ENCODE data around the gene CLINT1.
"Not testable (repeated sequence)": the region's sequence is repeated elsewhere in the genome, so short reads cannot be mapped to it uniquely, and the experiment has no call there.

Gene CLINT1

GRCh38 chr5:157862183-157862851 is 3.4 kb upstream of the CLINT1 start:
- DNase-seq (ENCODE audit: low read depth) = no peak

- DNase-seq (ENCODE audit: low read depth) = no peak
Observed at GRCh38 chr5:157860898-157861890, 2.2 kb upstream of the CLINT1 start.

DNA sequence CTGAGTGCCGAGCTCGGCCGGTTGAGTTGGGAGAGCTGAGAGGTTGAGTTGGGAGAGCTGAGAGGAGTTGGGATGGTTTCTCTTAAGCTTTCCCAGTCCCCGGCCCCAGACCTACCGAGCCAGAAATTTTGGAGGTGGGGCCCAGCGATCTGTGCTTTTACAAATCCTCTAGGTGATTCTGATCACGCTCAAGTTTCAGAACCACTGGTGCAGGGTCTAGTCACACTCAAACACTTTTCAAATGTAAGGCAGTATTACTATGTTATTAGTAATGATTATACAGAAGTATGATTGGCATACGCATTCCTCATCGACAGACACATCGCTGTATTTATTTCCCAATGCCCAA is 256 bp upstream of the CLINT1 start:
- DNase-seq (ENCODE audit: low read depth) = no peak

DNA sequence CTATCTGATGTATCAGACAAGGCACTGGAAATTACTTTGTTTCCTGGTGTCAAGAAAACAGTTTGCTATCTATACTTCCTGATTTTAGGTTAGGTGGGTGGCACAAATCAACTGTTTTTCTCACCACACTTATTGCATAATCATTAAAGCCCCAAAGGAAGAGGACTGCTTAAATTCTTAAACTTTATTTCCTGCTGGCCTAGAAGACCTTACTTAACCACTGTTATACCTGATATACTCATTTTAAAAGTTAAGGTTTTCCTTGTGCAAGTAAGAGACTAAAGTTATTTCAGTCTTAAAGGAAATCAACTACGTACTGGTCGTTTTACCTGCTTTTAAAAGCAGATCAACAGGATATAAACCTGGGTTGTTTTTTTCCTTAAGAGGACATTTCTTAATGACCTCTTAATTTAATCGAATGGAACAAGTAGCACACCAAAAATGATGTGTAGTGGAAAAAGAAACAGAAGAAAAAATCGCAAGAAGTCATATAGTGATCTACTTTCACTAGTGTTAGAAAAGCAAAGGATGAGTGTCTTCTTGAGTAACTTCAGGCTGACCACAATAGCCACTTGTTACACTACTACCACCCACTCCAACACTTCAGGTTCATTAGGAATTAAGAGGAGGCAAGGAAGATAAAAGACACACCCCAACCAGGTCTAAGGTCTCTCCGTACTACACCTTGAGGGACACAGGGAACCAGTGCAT is 974 bp downstream of the CLINT1 start:
- DNase-seq (ENCODE audit: low read depth) = peak; percentile 55

DNA sequence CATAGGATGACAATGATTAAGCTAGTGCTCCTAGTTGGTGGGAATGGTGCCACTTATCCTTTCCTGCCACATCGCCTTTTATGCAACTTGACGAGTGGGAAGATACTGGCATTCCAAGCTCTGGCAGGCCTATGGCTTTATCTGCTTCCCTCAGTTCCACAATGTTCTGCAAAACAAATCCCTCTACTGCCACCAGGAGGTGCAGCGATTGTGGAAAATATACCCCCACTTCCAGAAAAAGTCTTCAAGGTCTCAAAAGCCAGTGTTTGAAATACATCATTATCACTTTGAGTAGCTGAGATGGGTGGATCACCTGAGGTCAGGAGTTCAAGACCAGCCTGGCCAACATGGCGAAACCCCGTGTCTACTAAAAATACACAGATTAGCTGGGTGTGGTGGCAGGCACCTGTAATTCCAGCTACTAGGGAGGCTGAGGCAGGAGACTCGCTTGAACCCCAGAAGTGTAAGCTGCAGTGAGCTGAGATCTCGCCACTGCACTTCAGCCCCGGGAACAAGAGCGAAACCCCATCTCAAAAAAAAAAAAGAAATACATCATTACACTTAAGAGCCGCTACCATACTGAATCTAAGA is 3.4 kb downstream of the CLINT1 start:
- DNase-seq (ENCODE audit: low read depth) = peak; percentile 65

DNA sequence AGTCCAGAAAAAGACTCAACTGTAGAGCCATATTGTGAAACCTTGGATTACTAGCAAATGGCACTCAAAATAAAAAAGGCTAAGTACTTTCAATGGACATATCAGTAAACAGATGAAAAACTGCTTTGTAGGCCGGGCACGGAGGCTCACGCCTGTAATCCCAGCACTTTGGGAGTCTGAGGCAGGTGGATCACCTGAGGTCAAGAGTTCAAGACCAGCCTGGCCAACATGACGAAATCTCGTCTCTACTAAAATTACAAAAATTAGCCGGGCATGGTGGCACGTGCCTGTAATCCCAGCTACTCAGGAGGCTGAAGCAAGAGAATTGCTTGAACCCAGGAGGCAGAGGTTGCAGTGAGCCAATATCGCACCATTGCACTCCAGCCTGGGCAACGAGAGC is 5.6 kb downstream of the CLINT1 start:
- DNase-seq (ENCODE audit: low read depth) = not testable (repeated sequence)

GRCh38 chr5:157845914-157846598 is 12.9 kb downstream of the CLINT1 start:
- DNase-seq (ENCODE audit: low read depth) = no peak

DNA sequence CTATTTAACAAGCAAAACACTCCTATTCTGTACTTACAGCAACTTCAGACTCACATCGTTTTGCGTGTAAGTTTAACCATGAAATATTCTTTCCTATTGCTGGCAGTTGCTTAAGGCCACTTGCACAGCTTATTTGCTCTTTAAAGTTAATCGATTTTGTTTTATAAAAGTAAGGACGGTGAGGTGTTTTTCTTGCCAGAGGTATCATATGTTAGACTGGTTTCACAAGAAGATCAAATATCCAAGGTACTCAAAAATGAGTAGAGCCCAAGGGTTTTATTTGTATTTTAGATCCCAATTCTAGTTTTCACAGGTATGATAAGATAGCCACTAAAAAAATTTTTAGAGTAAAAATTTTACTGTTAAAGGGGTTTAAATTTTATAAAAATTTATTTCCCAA is 16.2 kb downstream of the CLINT1 start:
- no peak for DNase-seq (ENCODE audit: low read depth)

DNA sequence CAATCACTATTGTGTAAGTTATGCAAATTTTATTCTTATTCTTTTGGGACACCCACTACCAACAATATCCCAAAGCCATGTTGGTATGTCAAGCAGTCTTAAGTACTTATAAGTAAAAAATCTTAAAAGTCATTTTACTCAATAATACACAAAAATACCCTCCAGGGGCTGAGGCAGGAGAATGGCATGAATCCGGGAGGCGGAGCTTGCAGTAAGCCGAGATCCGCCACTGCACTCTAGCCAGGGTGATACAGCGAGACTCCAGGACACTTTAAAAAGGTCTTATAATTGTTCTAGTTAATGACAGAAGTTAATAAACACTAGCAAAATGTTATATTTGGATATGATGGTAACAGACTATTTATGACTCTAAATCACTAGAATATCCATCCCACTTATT is 16.8 kb downstream of the CLINT1 start:
- peak; percentile 34 for DNase-seq (ENCODE audit: low read depth)

GRCh38 chr5:157839157-157839795 is 19.7 kb downstream of the CLINT1 start:
- no peak for DNase-seq (ENCODE audit: low read depth)

DNA sequence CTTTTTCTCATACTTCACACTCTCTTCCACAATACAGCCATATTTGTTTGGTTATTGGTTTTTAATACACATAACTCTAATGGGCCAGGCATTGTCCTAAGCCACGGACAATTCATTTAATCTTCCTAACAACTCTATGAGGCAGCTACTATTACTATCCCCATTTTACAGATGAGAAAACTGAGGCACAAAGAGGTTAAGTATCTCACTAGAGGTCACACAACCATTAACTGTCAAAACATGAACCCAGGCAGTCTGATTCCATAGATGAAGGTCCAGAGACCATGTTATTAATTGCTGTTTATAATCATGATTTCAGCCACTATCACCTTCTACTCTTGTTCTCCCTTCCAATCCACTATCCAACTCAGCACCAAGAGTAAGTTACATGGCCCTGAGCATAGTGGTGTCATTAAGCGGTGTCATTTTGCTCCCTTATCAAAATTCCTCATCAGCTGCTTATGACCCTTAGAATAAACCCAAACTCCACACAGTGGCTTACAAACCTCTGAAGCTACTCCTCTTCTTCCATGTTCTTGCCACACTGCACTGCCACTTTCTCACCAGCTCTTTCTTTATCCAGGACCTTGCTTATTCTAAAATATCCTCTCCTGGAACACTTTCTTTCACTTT is 22.7 kb downstream of the CLINT1 start:
- no peak for DNase-seq (ENCODE audit: low read depth)

- no peak for DNase-seq (ENCODE audit: low read depth)
Observed at GRCh38 chr5:157835041-157835440, 23.9 kb downstream of the CLINT1 start.

- DNase-seq (ENCODE audit: low read depth) = peak; percentile 28
Observed at GRCh38 chr5:157828944-157829639, 29.9 kb downstream of the CLINT1 start.

GRCh38 chr5:157828105-157828943 is 30.6 kb downstream of the CLINT1 start:
- no peak for DNase-seq (ENCODE audit: low read depth)

- DNase-seq (ENCODE audit: low read depth) = no peak
Observed at GRCh38 chr5:157827423-157827822, 31.5 kb downstream of the CLINT1 start.

DNA sequence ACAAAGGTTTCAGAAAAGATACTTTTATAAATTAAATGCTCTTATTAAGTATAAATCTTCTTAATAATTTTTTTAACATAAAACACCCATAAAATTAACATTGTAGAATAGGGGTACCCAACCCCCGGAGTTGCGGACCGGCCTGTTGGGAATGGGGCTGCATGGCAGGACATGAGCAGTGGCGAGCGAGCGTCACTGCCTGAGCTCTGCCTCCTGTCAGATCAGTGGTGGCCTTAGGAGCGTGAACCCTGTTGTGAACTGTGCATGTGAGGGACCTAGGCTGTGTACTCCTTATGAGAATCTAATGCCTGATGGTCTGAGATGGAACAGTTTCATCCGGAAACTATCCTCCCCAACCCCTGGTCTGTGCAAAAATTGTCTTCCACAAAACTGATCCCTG is 35.3 kb downstream of the CLINT1 start:
- DNase-seq (ENCODE audit: low read depth) = no peak

GRCh38 chr5:157821822-157822622 is 36.9 kb downstream of the CLINT1 start:
- DNase-seq (ENCODE audit: low read depth) = peak; percentile 7

DNA sequence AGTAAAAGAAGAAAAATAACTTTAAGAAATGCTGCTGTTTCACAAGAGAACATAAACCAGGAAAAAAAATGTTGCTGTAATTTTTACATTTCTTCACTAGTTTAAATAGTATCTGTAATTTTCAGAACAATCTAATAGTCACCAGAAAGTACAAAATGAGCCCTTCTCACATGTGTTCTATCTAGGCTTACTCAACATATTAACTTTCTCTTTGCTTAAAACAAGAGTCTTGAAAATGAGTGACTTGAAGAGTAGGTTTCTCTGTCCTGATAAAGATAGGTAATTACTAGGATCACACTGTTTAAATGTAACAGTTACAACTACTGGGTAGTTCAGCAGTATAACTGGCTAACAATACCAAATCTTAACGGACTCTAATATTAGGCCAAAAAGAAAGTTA is 37.5 kb downstream of the CLINT1 start:
- no peak for DNase-seq (ENCODE audit: low read depth)
